Activated CD4-positive, CD25-positive, alpha-beta regulatory T cell treated with anti-CD3 and anti-CD28 coated beads, Interleukin-2, amount 50 U/mL, for 24 hours (primary cell): Measurements from ENCODE around the gene RGS12.

Source experiments
- ATAC-seq, 2 donors: fragments of 150-1000 bp; cut with Tn5 transposase; one replicate each; pipeline ENCODE4 v1.10.0; 2021; ENCODE audit warnings: mild to moderate bottlenecking in 1 of 2, moderate library complexity in 1 of 2

The RGS12 gene

GRCh38 chr4:3334316-3334715 lies 41.5 kb downstream of the RGS12 start:
- ATAC-seq = peak in 1 of 2 donors; percentile 38

- ATAC-seq = no peak
Measured at GRCh38 chr4:3335385-3335784, 42.6 kb downstream of the RGS12 start.

GRCh38 chr4:3335982-3336381 lies 43.2 kb downstream of the RGS12 start:
- ATAC-seq = no peak

GRCh38 chr4:3336382-3337356 lies 43.8 kb downstream of the RGS12 start:
- ATAC-seq = no peak

- ATAC-seq = no peak
Measured at GRCh38 chr4:3337357-3337732, 44.5 kb downstream of the RGS12 start.

- ATAC-seq = no peak
Measured at GRCh38 chr4:3337811-3338210, 45.0 kb downstream of the RGS12 start.

GRCh38 chr4:3338321-3338838 lies 45.6 kb downstream of the RGS12 start:
- no peak for ATAC-seq

GRCh38 chr4:3338976-3339531 lies 46.2 kb downstream of the RGS12 start:
- no peak for ATAC-seq

GRCh38 chr4:3339577-3339976 lies 46.8 kb downstream of the RGS12 start:
- ATAC-seq = no peak

- no peak for ATAC-seq
Measured at GRCh38 chr4:3340038-3340699, 47.3 kb downstream of the RGS12 start.

GRCh38 chr4:3340700-3341083 lies 47.9 kb downstream of the RGS12 start:
- no peak for ATAC-seq

- no peak for ATAC-seq
Measured at GRCh38 chr4:3341760-3342159, 48.9 kb downstream of the RGS12 start.

- ATAC-seq = peak; percentile 71 to 82
Measured at GRCh38 chr4:3342182-3342854, 49.5 kb downstream of the RGS12 start.
